Endothelial cell of umbilical vein (primary cell): ENCODE results near the gene CD63. TPM values are rescaled to one million over a fixed set of nuclear protein-coding genes. Genes with fewer than 3 reads are reported as not detected.

Experiments used
- BruUV-seq: library from RNA; stranded (reverse); fragments of 400-500 nt; replicated peaks from 2 replicates; lab custom pipeline; 2021; lab: Mats Ljungman, UMichigan
- CTCF ChIA-PET: fragments of 300-600, 350-600 bp; sonication (Branson Sonifier 250); formaldehyde crosslinking; loops from one replicate; lab custom pipeline; 2021; ENCODE audit warnings: antibody characterized with exemption, inconsistent platforms; lab: Charles Lee
- POLR2A ChIA-PET: fragments of 300-600, 350-600 bp; sonication (Branson Sonifier 250); formaldehyde crosslinking; loops from one replicate; lab custom pipeline; 2021; ENCODE audit warnings: antibody characterized with exemption, inconsistent platforms; lab: Charles Lee
- DNase-seq: peaks from one replicate; pipeline ENCODE4 v3.0.0-alpha.2; 2011; ENCODE audit warnings: low read depth, low spot score
- FAIRE-seq: peaks from 2 replicates; lab custom pipeline; 2011; peaks lifted over from hg19 to GRCh38; lab: Jason Lieb, UNC
- H2AFZ ChIP-seq: 2 replicates; pipeline ENCODE4 v1.6.0; 2012; ENCODE audit warnings: low read depth, low read length, control low read depth, inconsistent platforms
- H3K27ac ChIP-seq: 2 replicates; pipeline ENCODE4 v1.5.1; 2011; ENCODE audit warnings: low read depth, mild to moderate bottlenecking, control low read depth, low read length, moderate library complexity; ENCODE audit not compliant: insufficient read depth
- H3K27me3 ChIP-seq, 2 experiments: 2 replicates each; pipeline versions ENCODE4 v1.6.0 to v1.6.1; 2011; ENCODE audit warnings: low read length in 2 of 2, mixed read lengths in 1 of 2; ENCODE audit not compliant: control insufficient read depth in 2 of 2, insufficient read depth in 2 of 2
- H3K36me3 ChIP-seq, 2 experiments: 2 replicates in 1 of 2; 3 replicates in 1 of 2; pipeline ENCODE4 v1.5.1; 2011; ENCODE audit warnings: low read length in 2 of 2, mild to moderate bottlenecking in 1 of 2, moderate library complexity in 1 of 2; ENCODE audit not compliant: control insufficient read depth in 2 of 2, insufficient read depth in 2 of 2; ENCODE audit errors: extremely low read depth in 1 of 2
- H3K4me1 ChIP-seq: 3 replicates; pipeline ENCODE4 v1.5.1; 2011; ENCODE audit warnings: mild to moderate bottlenecking, low read length; ENCODE audit not compliant: control insufficient read depth, insufficient read depth; ENCODE audit errors: extremely low read depth
- H3K4me2 ChIP-seq: 2 replicates; pipeline ENCODE4 v1.6.1; 2011; ENCODE audit warnings: low read length, control low read depth, mixed read lengths; ENCODE audit not compliant: insufficient read depth
- H3K4me3 ChIP-seq, 3 experiments: fragments of 200-600 bp in 1 of 3; sonication (generic), shearing (Covaris generic) in 1 of 3; replicated peaks in 1 of 3; 2 replicates each; pipeline ENCODE4 v1.5.1; 2011 to 2016; ENCODE audit warnings: control low read depth in 3 of 3, low read length in 3 of 3, mild to moderate bottlenecking in 2 of 3, inconsistent platforms in 1 of 3, low read depth in 1 of 3, moderate library complexity in 1 of 3; ENCODE audit not compliant: insufficient read depth in 1 of 3
- H3K79me2 ChIP-seq: 2 replicates; pipeline ENCODE4 v1.6.0; 2012; ENCODE audit warnings: low read length, inconsistent platforms; ENCODE audit not compliant: control insufficient read depth, insufficient read depth
- H3K9ac ChIP-seq: replicated peaks from 2 replicates; pipeline ENCODE3; 2011; ENCODE audit warnings: low read length, control low read depth; ENCODE audit not compliant: insufficient read depth; ENCODE audit errors: extremely low read depth
- H3K9me1 ChIP-seq: replicated peaks from 3 replicates; pipeline ENCODE4 v1.6.0; 2011; ENCODE audit warnings: mild to moderate bottlenecking, low read length; ENCODE audit not compliant: control insufficient read depth, insufficient read depth; ENCODE audit errors: extremely low read depth
- H3K9me3 ChIP-seq: replicated peaks from 2 replicates; pipeline ENCODE4 v1.5.1; 2012; ENCODE audit warnings: low read length, inconsistent platforms; ENCODE audit not compliant: control insufficient read depth, insufficient read depth
- H4K20me1 ChIP-seq: replicated peaks from 2 replicates; pipeline ENCODE3; 2011; ENCODE audit warnings: mild to moderate bottlenecking, low read length; ENCODE audit not compliant: control insufficient read depth, insufficient read depth; ENCODE audit errors: extremely low read depth
- EZH2 ChIP-seq: IDR thresholded peaks from 2 replicates; pipeline ENCODE4 v1.6.1; 2012; ENCODE audit warnings: borderline replicate concordance, low read depth, mild to moderate bottlenecking, moderate library complexity, low read length, inconsistent platforms; ENCODE audit not compliant: severe bottlenecking
- FOS ChIP-seq: IDR thresholded peaks from 2 replicates; pipeline ENCODE4 v1.6.1; 2011; ENCODE audit warnings: mild to moderate bottlenecking, low read length, moderate library complexity, borderline replicate concordance; ENCODE audit not compliant: insufficient read depth
- GATA2 ChIP-seq: IDR thresholded peaks from 2 replicates; pipeline ENCODE4 v1.7.0; 2011; ENCODE audit warnings: low read depth, mild to moderate bottlenecking, moderate library complexity, mixed read lengths, low read length; ENCODE audit not compliant: insufficient read length, insufficient read depth
- JUN ChIP-seq: IDR thresholded peaks from 2 replicates; pipeline ENCODE4 v1.6.1; 2011; ENCODE audit warnings: borderline replicate concordance, low read depth; ENCODE audit not compliant: insufficient read length, insufficient read depth
- MYC ChIP-seq: IDR thresholded peaks from one replicate; pipeline ENCODE4 v1.6.1; 2011; ENCODE audit warnings: mild to moderate bottlenecking, low read depth, low read length
- POLR2A ChIP-seq: IDR thresholded peaks from 2 replicates; pipeline ENCODE4 v1.6.1; 2012; ENCODE audit warnings: low read depth, mild to moderate bottlenecking, control low read depth, low read length
- POLR2AphosphoS5 ChIP-seq: IDR thresholded peaks from 2 replicates; pipeline ENCODE4 v1.6.1; 2012; ENCODE audit warnings: low read depth, mild to moderate bottlenecking, control low read depth, low read length, moderate library complexity; ENCODE audit not compliant: insufficient read depth
- dilution Hi-C: fragments of 300-500 bp; cut with MboI; formaldehyde crosslinking; loops from one replicate; pipeline ENCODE4 v1.15.0; 2019; ENCODE audit warnings: low sequenced_read_pairs; ENCODE audit not compliant: extremely low pct_ligation_motif_present
- intact Hi-C: fragments of 100-400 bp; cut with micrococcal nuclease; formaldehyde crosslinking; loops from one replicate; pipeline ENCODE4 v1.10.0; 2022
- polyA plus RNA-seq, 4 experiments: library from polyadenylated mRNA; depleted of rRNA in 3 of 4; stranded (reverse) in 3 of 4; unstranded in 1 of 4; fragments of >200 nt; gene quantifications; 2 replicates each; pipeline versions ENCODE4 v1.2.1 to v1.2.3, GENCODE V29; 2011 to 2012; ENCODE audit warnings: missing spikeins in 1 of 4
- total RNA-seq: library from RNA; stranded (reverse); gene quantifications from 2 replicates; pipeline ENCODE4 v1.2.3, GENCODE V29; 2021
- TF ChIP-seq, protein P1 (sequence below): IDR thresholded peaks from 2 replicates; pipeline ENCODE4 v1.6.1; 2011; ENCODE audit not compliant: insufficient read depth, insufficient read length
- TF ChIP-seq, protein P2 (sequence below), 2 donors: IDR thresholded peaks; 1 replicate in 1 of 2; 2 replicates in 1 of 2; pipeline ENCODE4 v1.5.1; 2011; ENCODE audit warnings: low read length in 2 of 2, mild to moderate bottlenecking in 2 of 2, moderate library complexity in 2 of 2, control low read depth in 1 of 2, inconsistent platforms in 1 of 2, low read depth in 1 of 2; ENCODE audit not compliant: insufficient read depth in 1 of 2; ENCODE audit errors: extremely low read depth in 1 of 2

The CD63 gene
- total and polyA plus RNA-seq, 2 donors (not counting 3 experiments of a cell fraction or from before 2014, with no cell fraction given): 1,054 to 1,429 TPM

DNA sequence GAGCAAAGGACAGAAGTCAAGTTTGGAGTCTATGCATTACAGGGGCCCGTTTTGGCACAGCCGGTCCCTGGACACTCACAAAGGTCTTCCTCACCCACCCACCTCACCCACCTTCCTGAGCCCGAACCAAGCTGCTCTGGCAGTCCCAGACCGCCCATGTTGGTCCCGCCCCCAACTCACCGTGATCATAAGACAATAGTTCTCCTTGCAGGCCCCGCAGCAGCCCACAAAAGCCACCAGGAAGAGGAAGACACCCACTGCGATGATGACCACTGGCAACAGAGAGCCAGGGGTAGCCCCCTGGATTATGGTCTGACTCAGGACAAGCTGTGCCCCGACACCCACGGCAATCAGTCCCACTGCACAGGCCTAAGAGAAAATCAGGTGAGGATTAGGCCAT lies 1.8 kb downstream of the CD63 start:
- Histone ChIP-seq H3K9me3 (no peaks in the 10 kb centered on the region), H3K4me1 (peaks cover 19% of the 10 kb centered on the region), H3K9me1 (no peaks in the 10 kb centered on the region), H4K20me1 (no peaks in the 10 kb centered on the region), H3K27ac (no peak overlapping the region), H3K4me2 (peak overlapping the region; percentile 46), H3K4me3 (peak overlapping the region in 2 of 3 experiments; percentile 71 to 89), H2AFZ (no peak overlapping the region), H3K9ac (no peak overlapping the region), H3K79me2 (peaks cover 30% of the 10 kb centered on the region), H3K27me3 (no peaks in the 10 kb centered on the region), H3K36me3 (peaks cover 13 to 27% of the 10 kb centered on the region in 2 experiments)
- no peak for DNase-seq
- TF ChIP-seq POLR2A (no peak), JUN (no peak), FOS (no peak), POLR2AphosphoS5 (no peak), EZH2 (no peak), GATA2 (no peak), MYC (no peak)
- TF ChIP-seq, protein P1, sequence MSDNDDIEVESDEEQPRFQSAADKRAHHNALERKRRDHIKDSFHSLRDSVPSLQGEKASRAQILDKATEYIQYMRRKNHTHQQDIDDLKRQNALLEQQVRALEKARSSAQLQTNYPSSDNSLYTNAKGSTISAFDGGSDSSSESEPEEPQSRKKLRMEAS: no peak
- TF ChIP-seq, protein P2, sequence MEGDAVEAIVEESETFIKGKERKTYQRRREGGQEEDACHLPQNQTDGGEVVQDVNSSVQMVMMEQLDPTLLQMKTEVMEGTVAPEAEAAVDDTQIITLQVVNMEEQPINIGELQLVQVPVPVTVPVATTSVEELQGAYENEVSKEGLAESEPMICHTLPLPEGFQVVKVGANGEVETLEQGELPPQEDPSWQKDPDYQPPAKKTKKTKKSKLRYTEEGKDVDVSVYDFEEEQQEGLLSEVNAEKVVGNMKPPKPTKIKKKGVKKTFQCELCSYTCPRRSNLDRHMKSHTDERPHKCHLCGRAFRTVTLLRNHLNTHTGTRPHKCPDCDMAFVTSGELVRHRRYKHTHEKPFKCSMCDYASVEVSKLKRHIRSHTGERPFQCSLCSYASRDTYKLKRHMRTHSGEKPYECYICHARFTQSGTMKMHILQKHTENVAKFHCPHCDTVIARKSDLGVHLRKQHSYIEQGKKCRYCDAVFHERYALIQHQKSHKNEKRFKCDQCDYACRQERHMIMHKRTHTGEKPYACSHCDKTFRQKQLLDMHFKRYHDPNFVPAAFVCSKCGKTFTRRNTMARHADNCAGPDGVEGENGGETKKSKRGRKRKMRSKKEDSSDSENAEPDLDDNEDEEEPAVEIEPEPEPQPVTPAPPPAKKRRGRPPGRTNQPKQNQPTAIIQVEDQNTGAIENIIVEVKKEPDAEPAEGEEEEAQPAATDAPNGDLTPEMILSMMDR (IDR thresholded peaks at IDR 0.05; ENCODE audit: extremely low read depth in 1 of 2, insufficient read depth in 1 of 2, low read depth in 1 of 2, low read length in 2 of 2): no peak
- ChIA-PET CTCF (interaction anchor here (0.6 to 0.7 kb wide), 2 partner anchors 10 to 12 kb away, joined by 3 to 4 read pairs; no protein-coding TSS in a partner anchor), POLR2A (no interaction called here)
- FAIRE-seq: no peak
- dilution Hi-C loops (no loop called here), intact Hi-C loops (no loop called here)
- no TSS peak for BruUV-seq
